ENCODE results near the gene PNPLA7. TPM values are rescaled to one million over a fixed set of nuclear protein-coding genes. Genes with fewer than 3 reads are reported as not detected.

The PNPLA7 gene
- total and polyA plus RNA-seq, 2 of the 4 experiments (the other 2 are of a cell fraction): under 0.01 to 0.89 TPM

DNA sequence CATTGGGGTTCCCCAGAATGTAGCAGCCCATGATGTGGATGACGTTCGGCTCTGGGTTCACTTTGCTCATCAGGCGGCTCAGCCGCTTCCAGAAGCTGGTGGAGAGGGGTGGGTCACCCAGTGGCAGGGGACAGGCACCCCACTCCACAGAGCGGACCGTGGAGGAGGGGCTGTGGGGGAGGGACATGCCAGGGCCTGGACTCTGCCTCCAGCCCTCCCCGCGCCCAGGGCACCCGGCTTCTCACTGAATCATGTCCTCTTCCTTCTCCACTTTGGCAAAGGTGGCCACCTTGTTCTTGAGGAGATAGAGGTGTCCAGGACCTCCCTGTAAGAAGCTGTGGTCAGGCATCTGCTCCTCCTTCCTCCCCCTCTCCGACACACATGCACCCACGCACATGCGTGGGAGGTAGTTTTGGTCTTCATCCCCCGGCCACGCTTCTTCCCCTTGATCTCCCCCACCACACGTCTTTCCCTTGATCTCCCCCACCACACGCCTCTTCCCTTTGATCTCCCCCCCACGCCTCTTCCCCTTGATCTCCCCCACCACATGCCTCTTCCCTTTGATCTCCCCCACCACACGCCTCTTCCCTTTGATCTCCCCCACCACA, 100.2 kb downstream of the PNPLA7 start:
- Histone ChIP-seq H3K4me2 (ENCODE audit: low read depth, low read length) (no peak overlapping the region), H3K4ac (ENCODE audit: low read depth, low read length) (no peak overlapping the region), H3K4me3 (ENCODE audit: insufficient read depth, low read depth, low read length) (no peak overlapping the region), H3K56ac (ENCODE audit: extremely low read depth, insufficient read depth, low read length) (no peak overlapping the region), H3K9me3 (ENCODE audit: control insufficient read depth, insufficient read depth, low read length) (no peaks in the 10 kb centered on the region), H3K9ac (ENCODE audit: low read depth, low read length) (no peak overlapping the region), H4K5ac (ENCODE audit: low read depth, low read length) (no peak overlapping the region), H2AK9ac (replicated peaks; ENCODE audit: low read depth, low read length, poor library complexity) (no peak overlapping the region), H2BK20ac (ENCODE audit: low read depth, low read length) (no peak overlapping the region), H3K14ac (replicated peaks; ENCODE audit: low read depth, low read length) (no peak overlapping the region), H3K23ac (ENCODE audit: low read depth, low read length) (no peak overlapping the region), H2BK15ac (ENCODE audit: low read depth, low read length) (no peak overlapping the region), H4K8ac (ENCODE audit: low read depth in 2 of 2, low read length in 2 of 2) (no peak overlapping the region), H3K79me1 (ENCODE audit: low read depth in 1 of 2, low read length in 2 of 2) (peaks cover 3 to 9% of the 10 kb centered on the region in 2 experiments; a peak in 2 of 4 replicates), H4K91ac (ENCODE audit: insufficient read depth, low read depth, low read length) (no peak overlapping the region), H2BK120ac (ENCODE audit: low read depth, low read length) (no peak overlapping the region), H3K9me1 (ENCODE audit: insufficient read depth, low read length) (no peaks in the 10 kb centered on the region), H3K27ac (ENCODE audit: insufficient read depth, low read length) (no peak overlapping the region), H3K4me1 (ENCODE audit: control insufficient read depth, insufficient read depth, low read length) (peaks cover 8% of the 10 kb centered on the region), H3K36me3 (ENCODE audit: control insufficient read depth, insufficient read depth, low read length) (peaks cover 32% of the 10 kb centered on the region), H4K20me1 (ENCODE audit: insufficient read depth, low read length) (peaks cover 9% of the 10 kb centered on the region; the same call in 1 of the 2 replicates), H2AFZ (replicated peaks; ENCODE audit: low read length, poor library complexity) (no peak overlapping the region), H2AK5ac (ENCODE audit: low read depth, low read length) (no peak overlapping the region), H3K18ac (ENCODE audit: low read depth, low read length) (no peak overlapping the region), H3K27me3 (ENCODE audit: control insufficient read depth, insufficient read depth, low read length) (no peaks in the 10 kb centered on the region), H2BK5ac (ENCODE audit: low read depth, low read length, poor library complexity, severe bottlenecking) (no peak overlapping the region)
- dilution Hi-C loops (cut with HindIII; ENCODE audit: low sequenced_read_pairs, unreplicated experiment): no loop called here
- ChIA-PET POLR2A (ENCODE audit: unreplicated experiment) (no interaction called here), CTCF (no interaction called here)
- in situ Hi-C loops (cut with MboI; ENCODE audit: low sequenced_read_pairs): no loop called here
- BruUV-seq (replicated peaks): no TSS peak
- intact Hi-C loops (cut with micrococcal nuclease): no loop called here
- no peak for DNase-seq
- no CpG with 5 or more reads among the region's 18 CpGs for WGBS, 2 experiments (ENCODE audit: extremely low coverage in 2 of 2, insufficient read length in 1 of 2)
- no peak for ATAC-seq (ENCODE audit: low read depth)
- TF ChIP-seq FOS (IDR thresholded peaks at IDR 0.05; ENCODE audit: low read depth, low read length): no peak
- TF ChIP-seq, protein P1, sequence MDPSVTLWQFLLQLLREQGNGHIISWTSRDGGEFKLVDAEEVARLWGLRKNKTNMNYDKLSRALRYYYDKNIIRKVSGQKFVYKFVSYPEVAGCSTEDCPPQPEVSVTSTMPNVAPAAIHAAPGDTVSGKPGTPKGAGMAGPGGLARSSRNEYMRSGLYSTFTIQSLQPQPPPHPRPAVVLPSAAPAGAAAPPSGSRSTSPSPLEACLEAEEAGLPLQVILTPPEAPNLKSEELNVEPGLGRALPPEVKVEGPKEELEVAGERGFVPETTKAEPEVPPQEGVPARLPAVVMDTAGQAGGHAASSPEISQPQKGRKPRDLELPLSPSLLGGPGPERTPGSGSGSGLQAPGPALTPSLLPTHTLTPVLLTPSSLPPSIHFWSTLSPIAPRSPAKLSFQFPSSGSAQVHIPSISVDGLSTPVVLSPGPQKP (IDR thresholded peaks at IDR 0.05; ENCODE audit: borderline replicate concordance, low read depth, low read length): no peak
- no peak for TF ChIP-seq NFE2L2 (IDR thresholded peaks at IDR 0.05; ENCODE audit: low read depth, low read length)
- TF ChIP-seq RCOR1 (IDR thresholded peaks at IDR 0.05; ENCODE audit: insufficient replicate concordance, low read length): no peak
- TF ChIP-seq BHLHE40 (IDR thresholded peaks at IDR 0.05; ENCODE audit: low read depth, low read length): no peak
- no peak for TF ChIP-seq MXI1 (IDR thresholded peaks at IDR 0.05; ENCODE audit: borderline replicate concordance, low read depth, low read length)
- TF ChIP-seq CEBPB (IDR thresholded peaks at IDR 0.05; ENCODE audit: low read depth, low read length): no peak
- no peak for TF ChIP-seq SMC3 (IDR thresholded peaks at IDR 0.05; ENCODE audit: low read depth, low read length)
- TF ChIP-seq USF2 (IDR thresholded peaks at IDR 0.05; ENCODE audit: low read depth, low read length): no peak
- TF ChIP-seq MAZ (IDR thresholded peaks at IDR 0.05; ENCODE audit: borderline replicate concordance, low read depth, low read length): no peak

Data from IMR-90 (cell line).